ENCODE data around the gene RGMA.

RGMA gene

GRCh38 chr15:93089727-93090305, 805 bp upstream of the RGMA start:
- DNase-seq = peak; percentile 45

GRCh38 chr15:93088200-93088980, 621 bp downstream of the RGMA start:
- peak; percentile 62 for DNase-seq

- peak; percentile 89 for DNase-seq
These were observed 1.2 kb downstream of the RGMA start for GRCh38 chr15:93087825-93088199.

- DNase-seq = no peak
These were observed 2.2 kb downstream of the RGMA start for GRCh38 chr15:93086791-93087190.

- no peak for DNase-seq
These were observed 3.3 kb downstream of the RGMA start for GRCh38 chr15:93085692-93086091.

GRCh38 chr15:93082861-93083260, 6.2 kb downstream of the RGMA start:
- DNase-seq = no peak

GRCh38 chr15:93081399-93081798, 7.6 kb downstream of the RGMA start:
- no peak for DNase-seq

GRCh38 chr15:93080451-93080850, 8.6 kb downstream of the RGMA start:
- DNase-seq = no peak

GRCh38 chr15:93076875-93077274, 12.1 kb downstream of the RGMA start:
- DNase-seq = no peak

GRCh38 chr15:93076217-93076616, 12.8 kb downstream of the RGMA start:
- no peak for DNase-seq

GRCh38 chr15:93074599-93074998, 14.4 kb downstream of the RGMA start:
- no peak for DNase-seq

- DNase-seq = peak; percentile 56
These were observed 15.5 kb downstream of the RGMA start for GRCh38 chr15:93073465-93073952.

- DNase-seq = peak; percentile 94
These were observed 16.3 kb downstream of the RGMA start for GRCh38 chr15:93072411-93073394.

GRCh38 chr15:93072011-93072410, 17.0 kb downstream of the RGMA start:
- DNase-seq = peak; percentile 67

GRCh38 chr15:93071469-93071936, 17.5 kb downstream of the RGMA start:
- DNase-seq = no peak

GRCh38 chr15:93070551-93071296, 18.3 kb downstream of the RGMA start:
- DNase-seq = no peak

GRCh38 chr15:93070132-93070531, 18.9 kb downstream of the RGMA start:
- peak; percentile 66 for DNase-seq

- no peak for DNase-seq
These were observed 20.3 kb downstream of the RGMA start for GRCh38 chr15:93068581-93069199.

GRCh38 chr15:93067649-93068085, 21.3 kb downstream of the RGMA start:
- no peak for DNase-seq

GRCh38 chr15:93066834-93067648, 22.0 kb downstream of the RGMA start:
- peak; percentile 17 for DNase-seq

- DNase-seq = no peak
These were observed 22.8 kb downstream of the RGMA start for GRCh38 chr15:93066224-93066681.

Measured in femur (tissue), 1 donor.